H1 (cell line): Measurements from ENCODE around the gene BBX. TPM values are rescaled to one million over a fixed set of nuclear protein-coding genes. Genes with fewer than 3 reads are reported as not detected.

Experiments
- CTCF ChIA-PET: fragments of 300-600 bp; sonication (Branson Sonifier 250); formaldehyde crosslinking; loops from one replicate; lab custom pipeline; 2021; ENCODE audit not compliant: partially characterized antibody; lab: Charles Lee
- POLR2A ChIA-PET: fragments of 300-600 bp; sonication (Branson Sonifier 250); formaldehyde crosslinking; loops from one replicate; lab custom pipeline; 2021; ENCODE audit warnings: inconsistent platforms; ENCODE audit not compliant: partially characterized antibody; lab: Charles Lee
- DNase-seq, 2 experiments: peaks; one replicate each; pipeline versions ENCODE4 v3.0.0 to v3.0.0-alpha.2; 2010 to 2022; ENCODE audit warnings: low spot score in 2 of 2, low read depth in 1 of 2, mixed read lengths in 1 of 2
- FAIRE-seq: peaks from 2 replicates; lab custom pipeline; 2011; peaks lifted over from hg19 to GRCh38; lab: Jason Lieb, UNC
- H2AFZ ChIP-seq: 2 replicates; pipeline ENCODE4 v1.8.1; 2012; ENCODE audit warnings: low read length, inconsistent platforms
- H2AK5ac ChIP-seq: 2 replicates; pipeline ENCODE4 v1.6.1; 2013; ENCODE audit warnings: low read depth, low read length
- H2BK120ac ChIP-seq: replicated peaks from 2 replicates; pipeline ENCODE3; 2013; ENCODE audit warnings: low read depth, low read length, inconsistent platforms
- H2BK12ac ChIP-seq: 2 replicates; pipeline ENCODE4 v1.6.1; 2013; ENCODE audit warnings: low read depth, low read length
- H2BK15ac ChIP-seq: 2 replicates; pipeline ENCODE4 v1.6.1; 2013; ENCODE audit warnings: low read length
- H2BK20ac ChIP-seq: 2 replicates; pipeline ENCODE4 v1.6.1; 2013; ENCODE audit warnings: low read length
- H2BK5ac ChIP-seq: 2 replicates; pipeline ENCODE4 v1.6.1; 2013; ENCODE audit warnings: low read depth, low read length
- H3K14ac ChIP-seq: 2 replicates; pipeline ENCODE4 v1.6.1; 2013; ENCODE audit warnings: inconsistent platforms; ENCODE audit not compliant: insufficient read length
- H3K18ac ChIP-seq: 2 replicates; pipeline ENCODE4 v1.6.1; 2013; ENCODE audit warnings: low read length; ENCODE audit errors: extremely low read depth
- H3K23ac ChIP-seq: 2 replicates; pipeline ENCODE4 v1.6.1; 2013; ENCODE audit warnings: inconsistent platforms; ENCODE audit not compliant: insufficient read length
- H3K23me2 ChIP-seq: 2 replicates; pipeline ENCODE4 v1.6.1; 2013; ENCODE audit warnings: low read depth, low read length
- H3K27ac ChIP-seq: 2 replicates; pipeline ENCODE4 v1.6.1; 2011; ENCODE audit warnings: low read depth, low read length, inconsistent platforms
- H3K27me3 ChIP-seq, 4 experiments: replicated peaks in 1 of 4; 1 replicate in 1 of 4; 2 replicates in 3 of 4; pipeline versions ENCODE4 v1.6.1 to v1.8.1; 2011 to 2013; ENCODE audit warnings: low read length in 3 of 4, mild to moderate bottlenecking in 3 of 4, inconsistent platforms in 2 of 4, mixed read lengths in 2 of 4, moderate library complexity in 1 of 4; ENCODE audit not compliant: control insufficient read depth in 3 of 4, insufficient read depth in 3 of 4; ENCODE audit errors: extremely low read depth in 1 of 4
- H3K36me3 ChIP-seq, 4 experiments: 2 replicates each; pipeline versions ENCODE4 v1.6.1 to v1.8.1; 2011 to 2013; ENCODE audit warnings: mild to moderate bottlenecking in 4 of 4, low read length in 3 of 4, moderate library complexity in 2 of 4, control low read depth in 1 of 4, inconsistent platforms in 1 of 4; ENCODE audit not compliant: insufficient read depth in 4 of 4, control insufficient read depth in 2 of 4
- H3K4ac ChIP-seq: replicated peaks from 2 replicates; pipeline ENCODE3; 2013; ENCODE audit warnings: low read length, low read depth, mixed read lengths, inconsistent platforms; ENCODE audit not compliant: insufficient read length
- H3K4me1 ChIP-seq, 4 experiments: replicated peaks in 1 of 4; 1 replicate in 1 of 4; 2 replicates in 3 of 4; pipeline versions ENCODE4 v1.6.1 to v1.8.1; 2011 to 2013; ENCODE audit warnings: low read length in 3 of 4, inconsistent platforms in 2 of 4, mixed read lengths in 1 of 4; ENCODE audit not compliant: insufficient read depth in 4 of 4, control insufficient read depth in 3 of 4
- H3K4me2 ChIP-seq, 2 experiments: 2 replicates each; pipeline versions ENCODE4 v1.6.1 to v1.8.1; 2011 to 2013; ENCODE audit warnings: low read depth in 2 of 2, low read length in 2 of 2, control low read depth in 1 of 2, inconsistent platforms in 1 of 2, mild to moderate bottlenecking in 1 of 2; ENCODE audit not compliant: insufficient read depth in 1 of 2
- H3K4me3 ChIP-seq, 4 experiments: fragments of 200-600, 300-600 bp in 1 of 4; sonication (generic), shearing (Covaris generic), sonication (Bioruptor Twin) in 1 of 4; 2 replicates each; pipeline versions ENCODE4 v1.5.1 to v1.8.1; 2011 to 2016; ENCODE audit warnings: low read length in 4 of 4, low read depth in 3 of 4, control low read depth in 2 of 4, inconsistent platforms in 2 of 4, mild to moderate bottlenecking in 2 of 4, mixed read lengths in 1 of 4, moderate library complexity in 1 of 4; ENCODE audit not compliant: insufficient read depth in 2 of 4; ENCODE audit errors: extremely low read depth in 1 of 4
- H3K56ac ChIP-seq: replicated peaks from 2 replicates; pipeline ENCODE3; 2013; ENCODE audit warnings: low read depth, mild to moderate bottlenecking, mixed read lengths, low read length, inconsistent platforms; ENCODE audit not compliant: insufficient read length
- H3K79me1 ChIP-seq: 2 replicates; pipeline ENCODE4 v1.6.1; 2013; ENCODE audit warnings: low read depth, low read length, control low read depth
- H3K79me2 ChIP-seq, 2 experiments: 2 replicates each; pipeline versions ENCODE4 v1.6.1 to v1.8.1; 2012 to 2013; ENCODE audit warnings: low read length in 2 of 2, mild to moderate bottlenecking in 2 of 2, inconsistent platforms in 1 of 2; ENCODE audit not compliant: insufficient read depth in 2 of 2, control insufficient read depth in 1 of 2
- H3K9ac ChIP-seq, 4 experiments: replicated peaks in 1 of 4; 1 replicate in 1 of 4; 2 replicates in 3 of 4; pipeline versions ENCODE4 v1.6.1 to v1.8.1; 2011 to 2013; ENCODE audit warnings: low read depth in 3 of 4, low read length in 3 of 4, control low read depth in 2 of 4, mild to moderate bottlenecking in 2 of 4, moderate library complexity in 2 of 4, inconsistent platforms in 1 of 4; ENCODE audit errors: extremely low read depth in 1 of 4
- H3K9me3 ChIP-seq, 2 experiments: 2 replicates each; pipeline versions ENCODE4 v1.6.1 to v1.8.1; 2012 to 2013; ENCODE audit warnings: mild to moderate bottlenecking in 2 of 2, moderate library complexity in 2 of 2, control low read depth in 1 of 2, inconsistent platforms in 1 of 2, low read depth in 1 of 2, low read length in 1 of 2, mixed read lengths in 1 of 2; ENCODE audit not compliant: insufficient read depth in 2 of 2
- H4K20me1 ChIP-seq, 2 experiments: replicated peaks in 1 of 2; 2 replicates each; pipeline versions ENCODE3 to v1.8.1; 2011 to 2013; ENCODE audit warnings: inconsistent platforms in 2 of 2, low read length in 2 of 2, mild to moderate bottlenecking in 1 of 2; ENCODE audit not compliant: insufficient read depth in 2 of 2, control insufficient read depth in 1 of 2
- H4K5ac ChIP-seq: 2 replicates; pipeline ENCODE4 v1.6.1; 2013; ENCODE audit warnings: low read length, low read depth, mixed read lengths, inconsistent platforms; ENCODE audit not compliant: insufficient read length
- H4K8ac ChIP-seq: 2 replicates; pipeline ENCODE4 v1.8.0; 2013; ENCODE audit warnings: mild to moderate bottlenecking, moderate library complexity, low read length, inconsistent platforms; ENCODE audit not compliant: insufficient read depth; ENCODE audit errors: extremely low read depth
- H4K91ac ChIP-seq: replicated peaks from 2 replicates; pipeline ENCODE3; 2013; ENCODE audit warnings: low read length, mixed read lengths, inconsistent platforms; ENCODE audit not compliant: insufficient read length
- KDM1A ChIP-seq: fragments of 200-600, 300-600 bp; sonication (generic); IDR thresholded peaks from 2 replicates; pipeline ENCODE4 v1.7.1; 2016; ENCODE audit warnings: mild to moderate bottlenecking, low read length, borderline replicate concordance
- PHF8 ChIP-seq: fragments of 200-600 bp; sonication (generic); conservative IDR thresholded peaks from 2 replicates; pipeline ENCODE4 v1.7.1; 2012; ENCODE audit warnings: low read depth, mild to moderate bottlenecking, inconsistent platforms, low read length, moderate library complexity
- RNF2 ChIP-seq: fragments of 200-900, 300-1000 bp; sonication (generic); IDR thresholded peaks from 2 replicates; pipeline ENCODE4 v1.7.1; 2016; ENCODE audit warnings: borderline replicate concordance, low read depth, mild to moderate bottlenecking, antibody characterized with exemption, low read length; ENCODE audit not compliant: poor library complexity, severe bottlenecking; ENCODE audit errors: missing control alignments
- SP1 ChIP-seq: IDR thresholded peaks from 2 replicates; pipeline ENCODE4 v1.6.1; 2011; ENCODE audit warnings: low read depth, low read length
- WGBS, 2 experiments: shearing (Covaris generic) in 1 of 2; methylation state at CpG; one replicate each; pipeline versions ENCODE4 v1.1.6 to v1.1.7; 2013 to 2015; ENCODE audit warnings: low lambda C conversion rate in 2 of 2, mixed read lengths in 2 of 2, inconsistent platforms in 1 of 2, low coverage in 1 of 2, missing lambda C conversion rate in 1 of 2; ENCODE audit not compliant: insufficient replicate concordance in 2 of 2, insufficient coverage in 1 of 2, insufficient read length in 1 of 2; ENCODE audit errors: extremely low coverage in 1 of 2, missing lambda C conversion rate in 1 of 2; 5-methylcytosine and 5-hydroxymethylcytosine counted together
- polyA plus RNA-seq, 7 experiments: library from polyadenylated mRNA; depleted of rRNA in 3 of 7; stranded (reverse) in 5 of 7; unstranded in 2 of 7; fragments of >200 nt in 5 of 7; fragments of 200-250 nt in 2 of 7; gene quantifications; 1 replicate in 5 of 7; 2 replicates in 1 of 7; 4 replicates in 1 of 7; pipeline versions ENCODE4 v1.2.1 to v1.2.3, GENCODE V29; 2011 to 2013; ENCODE audit warnings: missing spikeins in 2 of 7, mixed read lengths in 2 of 7
- total RNA-seq: library from RNA; stranded (reverse); fragmentation: NEBNext Ultra II Directional; extraction: Animal tissue kit (Norgen Biotek cat#: 25700); gene quantifications from 2 replicates; pipeline ENCODE4 v1.2.1, GENCODE V29; 2021

The BBX gene
- total and polyA plus RNA-seq, 2 of the 8 experiments (the other 6 are each of a cell fraction or from before 2014, with no cell fraction given), result 11.0 to 42.5 TPM

DNA sequence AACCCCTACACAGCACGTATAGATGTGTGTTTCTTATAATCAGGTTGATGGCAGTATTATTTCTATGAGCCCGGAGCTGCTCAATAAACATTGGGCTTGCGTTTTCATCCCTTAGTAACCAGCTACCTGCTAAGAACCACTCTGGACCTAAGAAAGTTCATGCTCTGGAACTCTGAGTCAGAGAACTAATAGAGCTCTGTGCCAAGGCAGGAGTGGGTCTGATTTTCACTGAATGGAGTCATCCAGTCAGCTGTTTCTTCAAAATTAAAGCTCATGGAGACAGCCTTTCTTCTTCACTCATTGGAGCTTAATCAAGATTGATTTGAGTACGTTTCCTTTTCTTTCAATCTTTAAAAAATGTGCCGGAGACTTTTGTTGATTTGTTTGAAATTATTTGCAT, 145.7 kb downstream of the BBX start:
- Histone ChIP-seq H2BK5ac (no peak overlapping the region), H4K5ac (no peak overlapping the region), H4K8ac (no peak overlapping the region), H2AK5ac (no peak overlapping the region), H3K23ac (no peak overlapping the region), H4K91ac (no peak overlapping the region), H3K9me3 (no peaks in the 10 kb centered on the region), H2BK15ac (no peak overlapping the region), H3K23me2 (no peaks in the 10 kb centered on the region), H2BK120ac (no peak overlapping the region), H3K79me2 (peaks cover 0 to 6% of the 10 kb centered on the region in 2 experiments; a peak in 2 of 4 replicates), H3K27me3 (no peaks in the 10 kb centered on the region), H3K18ac (no peak overlapping the region), H3K4me3 (no peak overlapping the region), H3K14ac (no peak overlapping the region), H2BK20ac (no peak overlapping the region), H3K4me1 (peaks cover 0 to 8% (median 5%) of the 10 kb centered on the region in 4 experiments; a peak in 3 of 7 replicates), H3K4me2 (no peak overlapping the region), H4K20me1 (no peaks in the 10 kb centered on the region), H2AFZ (no peak overlapping the region), H3K79me1 (no peaks in the 10 kb centered on the region), H3K9ac (no peak overlapping the region), H3K4ac (no peak overlapping the region), H3K36me3 (no peaks in the 10 kb centered on the region), H2BK12ac (no peak overlapping the region), H3K27ac (no peak overlapping the region), H3K56ac (no peak overlapping the region)
- TF ChIP-seq SP1 (no peak), KDM1A (no peak), RNF2 (no peak), PHF8 (no peak)
- ChIA-PET CTCF (interaction anchor here (0.9 to 1.3 kb wide), 3 partner anchors 9 to 25 kb away, joined by 3 to 7 read pairs (median 5); no protein-coding TSS in a partner anchor), POLR2A (no interaction called here)
- DNase-seq (no peak), FAIRE-seq (no peak)
- 79% methylated on average over 5 of the region's 5 CpGs; no CpG with 5 or more reads in 1 of the 2 experiments for WGBS, 2 experiments
